NCI-H524 (cell line): ENCODE data around the gene PLA2G3.

Experiments used
- DNase-seq, 2 experiments: peaks; one replicate each; lab custom pipeline; 2025; lab: John Stamatoyannopoulos, UW

Gene PLA2G3

GRCh38 chr22:31144223-31144622 lies 3.9 kb upstream of the PLA2G3 start:
- no peak for DNase-seq

GRCh38 chr22:31143537-31143936 lies 3.2 kb upstream of the PLA2G3 start:
- no peak for DNase-seq

- DNase-seq: no peak
These were observed 2.7 kb upstream of the PLA2G3 start for GRCh38 chr22:31143038-31143437.

GRCh38 chr22:31142285-31142684 lies 2.0 kb upstream of the PLA2G3 start:
- no peak for DNase-seq

GRCh38 chr22:31141551-31141950 lies 1.2 kb upstream of the PLA2G3 start:
- no peak for DNase-seq

- no peak for DNase-seq
These were observed 438 bp upstream of the PLA2G3 start for GRCh38 chr22:31140746-31141145.

- DNase-seq: no peak
These were observed 1.2 kb downstream of the PLA2G3 start for GRCh38 chr22:31139066-31139465.

- no peak for DNase-seq
These were observed 2.2 kb downstream of the PLA2G3 start for GRCh38 chr22:31138126-31138525.

- DNase-seq: no peak
These were observed 2.6 kb downstream of the PLA2G3 start for GRCh38 chr22:31137721-31138120.

- DNase-seq: no peak
These were observed 3.6 kb downstream of the PLA2G3 start for GRCh38 chr22:31136711-31137110.

GRCh38 chr22:31136155-31136554 lies 4.2 kb downstream of the PLA2G3 start:
- no peak for DNase-seq

- DNase-seq: no peak
These were observed 4.6 kb downstream of the PLA2G3 start for GRCh38 chr22:31135706-31136105.

- DNase-seq: no peak
These were observed 5.6 kb downstream of the PLA2G3 start for GRCh38 chr22:31134688-31135087.

- no peak for DNase-seq
These were observed 6.4 kb downstream of the PLA2G3 start for GRCh38 chr22:31133911-31134310.

GRCh38 chr22:31130873-31131272 lies 9.4 kb downstream of the PLA2G3 start:
- DNase-seq: peak in 1 of 2 experiments; percentile 17

- DNase-seq: peak in 1 of 2 experiments; percentile 16
These were observed 12.2 kb downstream of the PLA2G3 start for GRCh38 chr22:31128156-31128555.

GRCh38 chr22:31127181-31127772 lies 13.0 kb downstream of the PLA2G3 start:
- no peak for DNase-seq

- DNase-seq: no peak
These were observed 13.5 kb downstream of the PLA2G3 start for GRCh38 chr22:31126869-31127175.

- no peak for DNase-seq
These were observed 14.0 kb downstream of the PLA2G3 start for GRCh38 chr22:31126128-31126868.

GRCh38 chr22:31125521-31126117 lies 14.7 kb downstream of the PLA2G3 start:
- no peak for DNase-seq

GRCh38 chr22:31124811-31125465 lies 15.4 kb downstream of the PLA2G3 start:
- DNase-seq: no peak

- no peak for DNase-seq
These were observed 16.0 kb downstream of the PLA2G3 start for GRCh38 chr22:31124290-31124689.

- no peak for DNase-seq
These were observed 17.1 kb downstream of the PLA2G3 start for GRCh38 chr22:31123292-31123602.
